ENCODE data around the gene LRTM2. TPM values are rescaled to one million over a fixed set of nuclear protein-coding genes. Genes with fewer than 3 reads are reported as not detected.

Gene LRTM2
- total RNA-seq, 1 donor, result not detected

DNA sequence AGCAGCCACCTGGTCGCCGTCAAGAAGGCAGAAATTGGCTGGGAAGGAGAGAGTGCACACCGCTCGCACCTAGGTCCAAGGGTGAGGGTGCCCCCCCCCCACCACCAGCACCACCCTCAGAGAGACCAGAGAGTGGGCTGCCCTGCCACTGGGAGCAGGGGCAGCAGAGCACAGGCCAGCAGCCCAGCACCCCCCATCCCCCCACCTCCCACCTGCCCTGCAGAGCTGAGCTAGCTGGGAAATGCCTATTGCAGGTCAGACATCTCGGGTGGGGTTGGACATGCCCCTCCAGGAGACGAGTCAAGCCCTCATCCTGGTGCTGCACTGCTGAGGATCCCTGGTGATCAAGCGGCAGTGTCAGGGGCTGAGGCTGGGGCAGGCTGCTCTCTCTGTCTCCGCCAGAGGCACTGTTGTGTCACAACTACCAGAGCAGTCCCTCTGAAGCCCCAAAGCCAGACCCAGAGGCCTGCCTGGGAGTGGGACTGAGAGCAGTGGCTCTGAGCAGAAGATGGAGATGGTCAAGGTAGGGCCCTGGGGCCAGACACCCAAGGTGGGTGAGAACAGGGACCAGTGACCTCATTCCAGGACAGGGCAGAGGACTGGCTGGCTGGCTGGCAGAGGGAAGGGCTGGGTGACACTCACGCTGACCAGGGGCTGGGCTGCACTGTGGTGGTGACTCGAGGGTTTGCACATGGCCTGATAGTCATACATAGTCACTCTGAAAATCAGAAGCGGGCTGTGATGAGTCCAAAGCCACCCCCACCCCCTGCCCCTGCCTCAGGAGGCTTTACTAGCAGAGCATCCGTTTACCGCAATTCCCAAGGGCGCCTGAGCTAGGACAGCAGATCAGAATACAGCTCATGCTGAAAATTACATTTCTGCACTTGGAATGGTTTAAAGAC lies 19.7 kb upstream of the LRTM2 start:
- H3K36me3 ChIP-seq (ENCODE audit: insufficient read depth, low read length), result no peaks in the 10 kb centered on the region
- H3K4me1 ChIP-seq (ENCODE audit: insufficient read depth, low read length), result peaks cover 31% of the 10 kb centered on the region
- no peak overlapping the region for H3K27ac ChIP-seq (ENCODE audit: low read depth, low read length)
- H3K9me3 ChIP-seq (ENCODE audit: low read depth, low read length), result no peaks in the 10 kb centered on the region
- TF ChIP-seq CTCF (IDR thresholded peaks at IDR 0.05; ENCODE audit: extremely low read depth, low read depth, low read length), result peak; percentile 52
- peak overlapping the region; percentile 50 for H3K4me2 ChIP-seq (ENCODE audit: insufficient read depth, low read length)
- no peaks in the 10 kb centered on the region for H4K20me1 ChIP-seq (ENCODE audit: insufficient read depth, low read length)
- H3K27me3 ChIP-seq (ENCODE audit: insufficient read depth, low read length), result no peaks in the 10 kb centered on the region
- no peak overlapping the region for H2AFZ ChIP-seq (ENCODE audit: low read length)
- no peaks in the 10 kb centered on the region for H3K79me2 ChIP-seq (ENCODE audit: insufficient read depth, low read length)
- peak; percentile 91 for DNase-seq (ENCODE audit: insufficient read length, low spot score, missing footprints)
- H3K4me3 ChIP-seq (ENCODE audit: insufficient read depth, low read length), result no peak overlapping the region

DNA sequence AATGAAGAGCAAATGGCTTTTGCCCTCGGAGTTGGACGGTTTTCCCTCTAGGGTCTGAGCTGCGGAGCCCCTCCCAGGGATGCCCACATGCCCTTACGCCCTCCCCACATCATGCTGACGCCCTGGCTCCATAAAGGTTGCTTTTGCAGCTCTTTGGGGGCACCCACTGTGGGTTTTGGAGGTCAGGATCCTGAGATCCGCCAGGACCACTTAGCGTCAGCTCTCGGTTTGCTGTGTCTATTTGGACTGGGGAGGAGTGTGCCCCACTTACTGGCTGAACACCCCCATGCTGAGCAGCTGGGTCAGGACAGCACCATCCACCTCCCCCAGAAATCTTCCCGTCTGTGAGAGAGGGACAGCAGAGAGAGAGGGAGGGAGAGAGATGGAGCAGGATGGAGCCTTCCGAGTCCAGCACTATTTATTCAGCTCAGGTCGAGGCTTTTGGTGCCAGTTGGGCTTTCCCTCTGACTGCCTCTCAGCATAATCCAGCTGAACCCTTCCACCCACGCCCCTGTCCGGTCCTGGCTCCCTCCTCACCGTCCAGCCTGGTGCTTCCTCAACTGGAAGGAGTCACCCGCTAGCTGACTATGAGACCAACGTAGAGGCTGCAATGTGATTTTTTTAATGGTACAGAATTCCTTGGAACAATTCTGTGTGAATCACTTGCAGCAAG lies 18.9 kb upstream of the LRTM2 start:
- peak overlapping the region; percentile 50 for H3K4me2 ChIP-seq (ENCODE audit: insufficient read depth, low read length)
- peak overlapping the region; percentile 23 for H2AFZ ChIP-seq (ENCODE audit: low read length)
- peak overlapping the region; percentile 48 for H3K27ac ChIP-seq (ENCODE audit: low read depth, low read length)
- no peaks in the 10 kb centered on the region for H3K79me2 ChIP-seq (ENCODE audit: insufficient read depth, low read length)
- no peak for TF ChIP-seq CTCF (IDR thresholded peaks at IDR 0.05; ENCODE audit: extremely low read depth, low read depth, low read length)
- H3K36me3 ChIP-seq (ENCODE audit: insufficient read depth, low read length), result no peaks in the 10 kb centered on the region
- DNase-seq (ENCODE audit: insufficient read length, low spot score, missing footprints), result peak; percentile 96
- H3K9me3 ChIP-seq (ENCODE audit: low read depth, low read length), result no peaks in the 10 kb centered on the region
- H3K27me3 ChIP-seq (ENCODE audit: insufficient read depth, low read length), result no peaks in the 10 kb centered on the region
- peak overlapping the region; percentile 23 for H3K4me3 ChIP-seq (ENCODE audit: insufficient read depth, low read length)
- H3K4me1 ChIP-seq (ENCODE audit: insufficient read depth, low read length), result peaks cover 27% of the 10 kb centered on the region
- H4K20me1 ChIP-seq (ENCODE audit: insufficient read depth, low read length), result no peaks in the 10 kb centered on the region

DNA sequence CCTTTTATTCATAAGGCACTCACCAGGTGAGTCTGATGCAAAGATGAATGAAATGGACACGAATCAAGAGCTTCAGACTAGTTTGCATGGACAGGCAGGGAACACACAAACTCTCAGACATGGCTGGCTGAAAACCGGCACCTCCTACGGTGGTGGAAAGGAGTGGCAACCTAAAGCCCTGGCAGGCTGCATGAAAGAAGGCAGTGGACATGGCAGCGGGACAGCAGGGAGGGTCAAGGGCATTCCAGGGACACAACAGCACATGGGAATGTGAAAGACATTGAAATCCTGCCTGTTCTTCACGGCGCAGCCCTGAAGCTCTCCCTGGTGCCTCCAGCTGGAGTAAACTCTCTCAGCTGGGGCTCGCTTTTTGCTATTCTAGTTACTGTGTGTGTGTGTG lies 16.6 kb upstream of the LRTM2 start:
- Histone ChIP-seq H3K4me1 (ENCODE audit: insufficient read depth, low read length) (peaks cover 21% of the 10 kb centered on the region), H3K9me3 (ENCODE audit: low read depth, low read length) (no peaks in the 10 kb centered on the region), H3K36me3 (ENCODE audit: insufficient read depth, low read length) (no peaks in the 10 kb centered on the region), H3K79me2 (ENCODE audit: insufficient read depth, low read length) (no peaks in the 10 kb centered on the region), H4K20me1 (ENCODE audit: insufficient read depth, low read length) (no peaks in the 10 kb centered on the region), H3K4me2 (ENCODE audit: insufficient read depth, low read length) (no peak overlapping the region), H2AFZ (ENCODE audit: low read length) (peak overlapping the region; percentile 15), H3K27ac (ENCODE audit: low read depth, low read length) (no peak overlapping the region), H3K27me3 (ENCODE audit: insufficient read depth, low read length) (no peaks in the 10 kb centered on the region), H3K4me3 (ENCODE audit: insufficient read depth, low read length) (no peak overlapping the region)
- no peak for TF ChIP-seq CTCF (IDR thresholded peaks at IDR 0.05; ENCODE audit: extremely low read depth, low read depth, low read length)
- DNase-seq (ENCODE audit: insufficient read length, low spot score, missing footprints), result no peak

Measured in osteoblast (primary cell).